Activated B cell treated with CpG ODN at 0.5 μM for 24 hours (primary cell): ENCODE data around the gene PRAME. TPM values are rescaled to one million over a fixed set of nuclear protein-coding genes. Genes with fewer than 3 reads are reported as not detected.

ENCODE experiments used
- ATAC-seq: fragments of 200-7000 bp; cut with Tn5 transposase; one replicate; pipeline ENCODE4 v1.10.0; 2021; ENCODE audit warnings: low read depth, mild to moderate bottlenecking, moderate library complexity
- CTCF ChIA-PET: fragments of 350-600 bp; sonication (Branson Sonifier 250); formaldehyde crosslinking; loops from one replicate; lab custom pipeline; 2021; ENCODE audit warnings: antibody characterized with exemption; lab: Charles Lee
- POLR2A ChIA-PET: fragments of 350-600 bp; sonication (Branson Sonifier 250); formaldehyde crosslinking; loops from one replicate; lab custom pipeline; 2021; ENCODE audit warnings: antibody characterized with exemption; lab: Charles Lee
- DNase-seq: peaks from one replicate; pipeline ENCODE4 v3.0.0; 2022
- H3K27ac Mint-ChIP-seq: one replicate; pipeline ENCODE4 v1.8.0; 2020; ENCODE audit warnings: mixed read lengths
- H3K27me3 Mint-ChIP-seq: one replicate; pipeline ENCODE4 v1.8.0; 2021; ENCODE audit warnings: mixed read lengths
- H3K36me3 Mint-ChIP-seq: one replicate; pipeline ENCODE4 v1.8.0; 2021; ENCODE audit warnings: low read depth, mixed read lengths
- H3K4me1 Mint-ChIP-seq: one replicate; pipeline ENCODE4 v1.8.0; 2021; ENCODE audit warnings: mixed read lengths
- H3K4me3 Mint-ChIP-seq: one replicate; pipeline ENCODE4 v1.8.0; 2020; ENCODE audit warnings: mild to moderate bottlenecking, mixed read lengths
- H3K9me3 Mint-ChIP-seq: one replicate; pipeline ENCODE4 v1.8.0; 2020; ENCODE audit warnings: mixed read lengths
- CTCF ChIP-seq: fragments of 200-600 bp; IDR thresholded peaks from one replicate; pipeline ENCODE4 v1.8.0; 2022; ENCODE audit warnings: antibody characterized with exemption, mild to moderate bottlenecking
- intact Hi-C: fragments of 100-400 bp; cut with micrococcal nuclease; formaldehyde crosslinking; loops from one replicate; pipeline ENCODE4 v1.15.1; 2024
- total RNA-seq: library from RNA; stranded (reverse); gene quantifications from 2 replicates; pipeline ENCODE4 v1.2.3, GENCODE V29; 2022

Gene PRAME
- total RNA-seq, 1 donor from 2014 or later: not detected

GRCh38 chr22:22547226-22547625 lies 11.8 kb downstream of the PRAME start:
- ChIA-PET CTCF (no interaction called here), POLR2A (interaction anchor here (0.6 kb wide), 1 partner anchor 707 kb away, joined by 4 read pairs; no protein-coding TSS in a partner anchor)
- no peak overlapping the region for H3K4me3 Mint-ChIP-seq
- H3K4me1 Mint-ChIP-seq: peaks cover 10% of the 10 kb centered on the region
- no peaks in the 10 kb centered on the region for H3K27me3 Mint-ChIP-seq
- ATAC-seq (no peak), DNase-seq (no peak)
- H3K36me3 Mint-ChIP-seq: no peaks in the 10 kb centered on the region
- no peak overlapping the region for H3K27ac Mint-ChIP-seq
- no peak for TF ChIP-seq CTCF
- H3K9me3 Mint-ChIP-seq: no peaks in the 10 kb centered on the region
- intact Hi-C loops: no loop called here

GRCh38 chr22:22546490-22546889 lies 12.6 kb downstream of the PRAME start:
- Mint-ChIP-seq H3K4me3 (no peak overlapping the region), H3K27ac (no peak overlapping the region), H3K36me3 (no peaks in the 10 kb centered on the region), H3K9me3 (no peaks in the 10 kb centered on the region), H3K4me1 (peaks cover 10% of the 10 kb centered on the region), H3K27me3 (no peaks in the 10 kb centered on the region)
- ATAC-seq (no peak), DNase-seq (no peak)
- TF ChIP-seq CTCF: no peak
- ChIA-PET POLR2A (no interaction called here), CTCF (no interaction called here)
- intact Hi-C loops: no loop called here

- Mint-ChIP-seq H3K36me3 (no peaks in the 10 kb centered on the region), H3K27ac (no peak overlapping the region), H3K27me3 (no peaks in the 10 kb centered on the region), H3K4me1 (peaks cover 10% of the 10 kb centered on the region), H3K4me3 (no peak overlapping the region), H3K9me3 (no peaks in the 10 kb centered on the region)
- CTCF ChIA-PET: no interaction called here
- intact Hi-C loops: no loop called here
- no peak for ATAC-seq
- no peak for DNase-seq
- TF ChIP-seq CTCF: no peak
- POLR2A ChIA-PET: no interaction called here
Observed at GRCh38 chr22:22545084-22545483, 14.0 kb downstream of the PRAME start.

DNA sequence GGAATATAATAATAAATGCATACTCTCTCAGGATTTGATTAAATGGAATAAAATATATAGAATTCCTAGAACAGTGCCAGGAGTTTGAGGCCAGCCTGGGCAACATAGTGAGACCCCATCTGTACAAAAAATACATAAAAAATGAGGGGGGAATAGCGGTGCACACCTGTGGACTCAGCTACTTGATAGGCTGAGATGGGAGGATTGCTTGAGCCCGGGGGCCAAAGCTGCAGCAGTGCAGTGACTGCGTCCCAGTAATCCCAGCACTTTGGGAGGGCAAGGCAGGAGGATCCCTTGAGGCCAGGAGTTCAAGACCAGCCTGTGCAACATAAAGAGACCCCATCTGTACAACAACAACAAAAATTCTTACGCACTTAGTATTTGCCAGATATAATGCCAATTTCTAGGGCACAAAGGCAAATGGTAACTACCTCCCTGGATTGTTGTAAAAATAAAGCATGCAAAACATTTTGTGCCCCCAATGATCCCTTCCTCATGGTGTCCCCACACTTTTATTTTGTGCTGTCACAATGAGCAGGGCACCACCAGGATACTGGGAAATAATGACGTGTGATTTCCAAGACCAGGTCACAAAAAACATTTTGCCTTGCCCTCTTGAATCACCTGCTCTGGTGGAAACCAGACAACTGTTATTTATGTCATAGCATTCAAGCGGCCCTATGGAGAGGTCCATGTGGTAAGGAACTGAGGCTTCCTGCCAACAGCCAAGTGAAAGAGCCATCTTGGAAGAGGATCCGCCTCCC lies 20.7 kb downstream of the PRAME start:
- intact Hi-C loops: no loop called here
- DNase-seq: no peak

GRCh38 chr22:22536916-22537315 lies 22.1 kb downstream of the PRAME start:
- H3K27me3 Mint-ChIP-seq: peaks cover 2% of the 10 kb centered on the region
- H3K4me1 Mint-ChIP-seq: no peaks in the 10 kb centered on the region
- no peak overlapping the region for H3K4me3 Mint-ChIP-seq
- no peak for ATAC-seq
- intact Hi-C loops: no loop called here
- H3K27ac Mint-ChIP-seq: no peak overlapping the region
- CTCF ChIA-PET: no interaction called here
- no peaks in the 10 kb centered on the region for H3K36me3 Mint-ChIP-seq
- DNase-seq: no peak
- TF ChIP-seq CTCF: no peak
- POLR2A ChIA-PET: no interaction called here
- no peaks in the 10 kb centered on the region for H3K9me3 Mint-ChIP-seq

More for the DNA sequence above, 20.7 kb downstream of the PRAME start:
- ATAC-seq: no peak
- ChIA-PET POLR2A (no interaction called here), CTCF (interaction anchor here (0.6 kb wide), 1 partner anchor 20 kb away, joined by 4 read pairs; no protein-coding TSS in a partner anchor)
- Mint-ChIP-seq H3K4me3 (no peak overlapping the region), H3K4me1 (no peaks in the 10 kb centered on the region), H3K36me3 (no peaks in the 10 kb centered on the region), H3K27ac (no peak overlapping the region), H3K9me3 (no peaks in the 10 kb centered on the region), H3K27me3 (no peaks in the 10 kb centered on the region)
- no peak for TF ChIP-seq CTCF
